Esophagus muscularis mucosa (tissue), 4 donors: ENCODE measurements around the gene CD2BP2. TPM values are rescaled to one million over a fixed set of nuclear protein-coding genes. Genes with fewer than 3 reads are reported as not detected.
"Not testable (repeated sequence)": the region's sequence is repeated elsewhere in the genome, so short reads cannot be mapped to it uniquely, and the experiment has no call there.

ENCODE experiments used
- DNase-seq: peaks from one replicate; pipeline ENCODE4 v3.0.0-alpha.2; 2017; ENCODE audit errors: extremely low spot score
- H3K27ac ChIP-seq, 4 donors: fragments of 200-600 bp; sonication (generic); replicated peaks in 1 of 4; 1 replicate in 3 of 4; 2 replicates in 1 of 4; pipeline ENCODE4 v1.5.1; 2016 to 2019; ENCODE audit warnings: mild to moderate bottlenecking in 1 of 4
- H3K27me3 ChIP-seq, 4 donors: fragments of 200-600 bp; sonication (generic); one replicate each; pipeline versions ENCODE4 v1.5.1 to v1.6.0; 2016 to 2019
- H3K36me3 ChIP-seq, 4 donors: fragments of 200-600 bp; sonication (generic); one replicate each; pipeline ENCODE4 v1.5.1; 2016 to 2019
- H3K4me1 ChIP-seq, 4 donors: fragments of 200-600 bp; sonication (generic); one replicate each; pipeline ENCODE4 v1.5.1; 2016 to 2019
- H3K4me3 ChIP-seq, 4 donors: fragments of 200-600 bp; sonication (generic); 1 replicate in 2 of 4; 2 replicates in 2 of 4; pipeline ENCODE4 v1.5.1; 2016 to 2019; ENCODE audit warnings: mild to moderate bottlenecking in 4 of 4, moderate library complexity in 1 of 4
- H3K9me3 ChIP-seq, 4 donors: fragments of 200-600 bp; sonication (generic); 1 replicate in 3 of 4; 2 replicates in 1 of 4; pipeline ENCODE4 v1.5.1; 2016 to 2019
- CTCF ChIP-seq, 3 experiments: fragments of 200-600 bp in 2 of 3; fragments of 450-650 bp in 1 of 3; sonication (generic) in 2 of 3; IDR thresholded peaks; one replicate each; pipeline ENCODE4 v1.5.1; 2017 to 2019; ENCODE audit warnings: antibody characterized with exemption in 3 of 3, mild to moderate bottlenecking in 2 of 3, moderate library complexity in 1 of 3
- EP300 ChIP-seq: sonication (generic); formaldehyde crosslinking; IDR thresholded peaks from one replicate; pipeline ENCODE4 v1.6.1; 2017; ENCODE audit warnings: antibody characterized with exemption
- POLR2A ChIP-seq: fragments of 450-650 bp; IDR thresholded peaks from one replicate; pipeline ENCODE4 v1.6.1; 2017; ENCODE audit warnings: antibody characterized with exemption, moderate library complexity, mild to moderate bottlenecking, low read depth
- POLR2AphosphoS5 ChIP-seq, 2 donors: sonication (generic); formaldehyde crosslinking; IDR thresholded peaks; one replicate each; pipeline ENCODE4 v1.6.1; 2017; ENCODE audit warnings: antibody characterized with exemption in 2 of 2
- WGBS: methylation state at CpG from one replicate; pipeline ENCODE4 v1.1.5; 2018; 5-methylcytosine and 5-hydroxymethylcytosine counted together
- intact Hi-C: fragments of 100-400 bp; cut with DNase I; formaldehyde crosslinking; loops from one replicate; pipeline ENCODE4 v1.15.1; 2023
- total RNA-seq, 4 donors: library from RNA; depleted of rRNA; stranded (reverse); fragments of >200 nt; gene quantifications; one replicate each; pipeline versions ENCODE4 v1.1.0 to v1.2.1, GENCODE V29; 2016

CD2BP2 gene
- total RNA-seq, 4 donors from 2014 or later = 24.9 to 63.9 (median 41.8) TPM

- Histone ChIP-seq H3K27ac (no peak overlapping the region), H3K4me1 (peaks cover 24 to 61% (median 57%) of the 10 kb centered on the region in 4 donors), H3K4me3 (no peak overlapping the region), H3K36me3 (peaks cover 6 to 22% (median 16%) of the 10 kb centered on the region in 4 donors), H3K27me3 (no peaks in the 10 kb centered on the region), H3K9me3 (no peaks in the 10 kb centered on the region)
- intact Hi-C loops = no loop called here
- TF ChIP-seq CTCF (IDR thresholded peaks at IDR 0.05) (no peak), POLR2A (no peak), POLR2AphosphoS5 (IDR thresholded peaks at IDR 0.05) (no peak), EP300 (no peak)
- no peak for DNase-seq
- 94% methylated on average over 22 of the region's 42 CpGs for WGBS
Observed at GRCh38 chr16:30397776-30398660, 42.9 kb upstream of the CD2BP2 start.

GRCh38 chr16:30397056-30397455 is 41.9 kb upstream of the CD2BP2 start:
- no peaks in the 10 kb centered on the region for H3K9me3 ChIP-seq
- peaks cover 24 to 61% (median 57%) of the 10 kb centered on the region in 4 donors for H3K4me1 ChIP-seq
- no peaks in the 10 kb centered on the region for H3K27me3 ChIP-seq
- no peak for TF ChIP-seq POLR2A
- no peak for TF ChIP-seq CTCF (IDR thresholded peaks at IDR 0.05)
- no peak for TF ChIP-seq EP300
- no peak for TF ChIP-seq POLR2AphosphoS5 (IDR thresholded peaks at IDR 0.05)
- peaks cover 6 to 22% (median 16%) of the 10 kb centered on the region in 4 donors for H3K36me3 ChIP-seq
- 70% methylated on average over 4 of the region's 4 CpGs for WGBS
- intact Hi-C loops = no loop called here
- H3K27ac ChIP-seq = no peak overlapping the region
- no peak for DNase-seq
- H3K4me3 ChIP-seq = no peak overlapping the region

GRCh38 chr16:30396627-30397026 is 41.5 kb upstream of the CD2BP2 start:
- H3K27ac ChIP-seq, intact Hi-C loops, DNase-seq, H3K27me3 ChIP-seq, H3K9me3 ChIP-seq: not testable (repeated sequence)
- Histone ChIP-seq H3K36me3 (peaks cover 6 to 22% (median 16%) of the 10 kb centered on the region in 4 donors), H3K4me1 (peaks cover 24 to 61% (median 57%) of the 10 kb centered on the region in 4 donors), H3K4me3 (peak overlapping the region in 1 of 4 donors; percentile 93)
- WGBS = 76% methylated on average over 4 of the region's 4 CpGs

- Histone ChIP-seq H3K36me3 (peaks cover 6 to 22% (median 16%) of the 10 kb centered on the region in 4 donors), H3K27ac (peak overlapping the region; percentile 86 to 90 (median 89)), H3K4me3 (peak overlapping the region; percentile 82 to 98 (median 91)), H3K4me1 (peaks cover 22 to 59% (median 54%) of the 10 kb centered on the region in 4 donors), H3K9me3 (no peaks in the 10 kb centered on the region), H3K27me3 (no peaks in the 10 kb centered on the region)
- no peak for DNase-seq
- no peak for TF ChIP-seq CTCF (IDR thresholded peaks at IDR 0.05)
- TF ChIP-seq EP300 = no peak
- TF ChIP-seq POLR2AphosphoS5 (IDR thresholded peaks at IDR 0.05) = no peak
- TF ChIP-seq POLR2A = no peak
- intact Hi-C loops = no loop called here
- 20% methylated on average over 9 of the region's 13 CpGs for WGBS
Observed at GRCh38 chr16:30395992-30396585, 41.0 kb upstream of the CD2BP2 start.
